HG03432 (cell line): ENCODE measurements around the gene CEP89.
"Not testable (repeated sequence)": the region's sequence is repeated elsewhere in the genome, so short reads cannot be mapped to it uniquely, and the experiment has no call there.

ENCODE experiments used
- ATAC-seq: cut with Tn5 transposase; IDR thresholded peaks from one replicate; pipeline ENCODE4 v1.9.1; 2021; ENCODE audit warnings: mild to moderate bottlenecking, moderate library complexity; ENCODE audit not compliant: unreplicated experiment

Gene CEP89

DNA sequence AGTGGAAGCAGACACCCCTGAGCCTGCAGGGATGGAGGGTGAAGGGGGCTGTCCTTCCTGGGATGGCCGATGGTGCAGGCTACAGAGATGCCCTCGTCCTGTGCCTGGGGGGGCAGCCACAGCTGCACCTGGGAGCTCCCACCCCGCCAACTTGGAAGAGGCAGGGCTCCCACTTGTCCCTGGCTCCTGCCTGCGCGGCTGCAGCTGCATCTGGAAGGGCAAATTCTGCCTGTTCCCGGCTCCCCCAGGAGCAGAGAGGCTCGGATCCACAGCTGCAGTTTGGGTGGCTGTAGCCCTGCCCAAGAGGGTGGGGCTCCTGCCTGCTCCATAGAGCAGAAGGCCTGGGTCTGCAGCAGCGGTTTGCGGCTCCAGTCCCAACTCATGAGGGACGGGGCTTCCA, 2.2 kb downstream of the CEP89 start:
- ATAC-seq, result no peak

DNA sequence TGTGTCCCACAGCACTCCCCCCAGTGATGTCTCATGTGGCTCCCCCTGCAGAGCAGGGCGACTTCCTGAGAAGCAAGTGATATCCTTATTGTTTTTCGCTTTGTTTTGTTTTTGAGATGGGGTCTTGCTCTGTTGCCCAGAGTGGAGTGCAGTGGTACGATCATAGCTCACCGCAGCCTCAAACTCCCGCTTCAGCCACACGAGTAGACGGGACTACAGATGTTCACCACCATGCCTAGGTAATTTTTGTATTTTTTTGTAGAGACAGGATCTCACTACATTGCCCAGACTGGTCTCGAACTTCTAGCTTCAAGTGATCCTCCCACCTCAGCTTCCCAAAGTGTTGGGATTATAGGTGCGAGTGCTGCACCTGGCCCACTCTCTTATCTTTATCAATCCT, 5.0 kb downstream of the CEP89 start:
- ATAC-seq, result no peak

DNA sequence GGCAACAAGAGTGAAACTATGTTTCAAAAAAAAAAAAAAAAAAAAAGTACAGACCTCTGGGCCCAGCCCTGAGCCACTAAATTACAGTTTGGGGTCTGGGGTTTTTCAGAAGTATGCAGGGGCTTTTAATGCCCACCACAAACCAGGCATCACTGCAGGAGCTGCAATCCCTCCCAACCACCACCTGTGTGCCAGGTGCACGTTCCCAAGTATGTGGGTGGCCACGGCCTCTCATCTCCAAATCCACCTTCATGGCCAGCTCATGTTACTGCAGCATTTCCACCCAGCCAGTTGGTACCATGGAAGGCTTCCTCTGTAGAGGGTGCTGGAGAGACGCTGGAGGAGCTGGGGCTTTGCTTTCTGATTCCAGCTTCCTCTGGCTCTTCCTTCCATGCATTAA, 26.5 kb downstream of the CEP89 start:
- no peak for ATAC-seq

DNA sequence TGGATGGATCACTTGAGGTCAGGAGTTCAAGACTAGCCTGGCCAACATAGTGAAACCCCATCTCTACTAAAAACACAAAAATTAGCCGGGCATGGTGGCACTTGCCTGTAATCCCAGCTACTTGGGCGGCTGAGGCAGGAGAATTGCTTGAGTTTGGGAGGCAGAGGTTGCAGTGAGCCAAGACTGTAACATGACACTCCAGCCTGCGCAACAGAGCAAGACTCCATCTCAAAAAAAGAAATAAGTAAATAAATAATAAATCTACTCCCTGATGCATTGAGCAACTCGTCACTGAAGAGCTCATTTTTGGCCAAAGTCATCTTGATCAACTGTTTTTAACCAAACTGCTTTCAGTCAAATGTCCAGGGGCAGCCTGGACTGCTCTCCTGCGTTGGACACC, 30.5 kb downstream of the CEP89 start:
- not testable (repeated sequence) for ATAC-seq

DNA sequence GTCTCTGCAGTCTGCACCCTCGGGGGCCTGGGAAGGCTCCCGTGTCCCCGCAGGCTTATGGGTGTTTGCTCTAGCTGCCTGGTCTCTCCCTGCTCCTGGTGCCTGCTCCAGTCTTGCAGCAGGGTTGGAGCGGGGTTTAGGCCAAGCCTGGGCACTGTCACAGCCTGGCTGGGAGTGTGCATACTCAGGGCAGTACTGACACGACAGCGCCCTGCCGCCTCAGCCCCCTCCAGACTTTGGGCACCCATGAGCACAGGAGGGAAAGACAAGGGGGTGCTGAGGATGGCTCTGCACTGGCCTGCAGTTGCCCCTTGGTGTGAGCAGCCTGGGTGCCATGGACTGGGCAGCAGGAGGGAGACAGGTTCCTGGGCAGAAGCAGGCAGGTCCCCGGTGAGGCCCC, 35.7 kb downstream of the CEP89 start:
- ATAC-seq, result no peak

DNA sequence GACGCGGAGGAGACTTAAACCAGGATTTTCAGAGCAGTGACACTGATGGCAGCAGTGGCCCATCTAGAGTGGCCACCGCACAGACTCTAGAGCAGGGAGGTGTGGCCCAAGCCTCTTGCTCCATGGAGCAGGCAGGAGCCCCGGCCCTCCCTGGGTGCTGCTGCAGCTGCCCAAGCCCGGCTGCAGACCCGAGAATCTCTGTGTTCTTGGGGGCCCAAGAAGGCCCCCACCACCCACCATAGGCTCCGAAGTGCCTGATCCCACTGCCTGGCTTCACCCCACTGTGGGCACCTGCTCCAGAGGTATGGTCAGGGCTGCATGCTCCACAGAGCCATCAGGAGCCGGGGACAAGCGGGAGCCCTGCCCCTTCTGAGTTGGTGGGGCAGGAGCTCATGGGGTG, 36.1 kb downstream of the CEP89 start:
- no peak for ATAC-seq

DNA sequence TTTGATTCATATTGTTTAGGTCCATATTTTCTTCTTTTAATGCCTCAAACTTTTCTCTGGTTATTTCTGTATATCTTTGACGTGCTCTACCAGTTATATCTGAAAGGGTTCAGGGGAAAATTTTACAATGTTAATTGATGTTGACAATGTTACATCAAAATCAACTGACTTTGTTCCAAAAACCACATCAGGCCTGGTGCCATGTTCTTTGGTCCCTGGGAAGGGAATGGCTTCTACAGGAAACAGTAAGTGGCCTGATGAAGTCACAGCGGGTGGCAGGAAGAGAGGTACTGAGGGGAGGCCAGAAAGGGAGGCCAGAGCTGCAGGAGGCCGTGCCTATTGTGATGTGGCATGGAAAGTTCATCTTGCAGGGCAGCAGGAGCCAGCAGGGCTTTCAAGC, 38.2 kb downstream of the CEP89 start:
- no peak for ATAC-seq

DNA sequence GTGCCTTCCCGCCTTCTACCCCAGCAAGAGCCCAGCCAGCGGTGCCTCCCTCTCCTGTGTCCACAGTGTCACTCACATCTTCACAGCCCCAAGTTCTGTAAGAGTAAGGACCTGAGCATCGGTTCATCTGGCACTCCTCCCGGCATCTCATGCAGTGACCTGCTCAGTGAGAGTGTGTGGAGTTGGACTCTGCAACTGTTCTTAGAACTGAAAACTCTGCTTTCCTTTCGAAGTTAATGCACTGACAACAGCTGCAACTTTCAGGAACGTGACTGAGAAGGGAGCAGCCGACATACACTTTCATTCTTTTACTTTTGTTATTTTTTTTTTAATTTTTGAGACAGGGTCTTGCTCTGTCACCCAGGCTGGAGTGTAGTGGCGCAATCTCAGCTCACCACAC, 41.2 kb downstream of the CEP89 start:
- ATAC-seq, result no peak

DNA sequence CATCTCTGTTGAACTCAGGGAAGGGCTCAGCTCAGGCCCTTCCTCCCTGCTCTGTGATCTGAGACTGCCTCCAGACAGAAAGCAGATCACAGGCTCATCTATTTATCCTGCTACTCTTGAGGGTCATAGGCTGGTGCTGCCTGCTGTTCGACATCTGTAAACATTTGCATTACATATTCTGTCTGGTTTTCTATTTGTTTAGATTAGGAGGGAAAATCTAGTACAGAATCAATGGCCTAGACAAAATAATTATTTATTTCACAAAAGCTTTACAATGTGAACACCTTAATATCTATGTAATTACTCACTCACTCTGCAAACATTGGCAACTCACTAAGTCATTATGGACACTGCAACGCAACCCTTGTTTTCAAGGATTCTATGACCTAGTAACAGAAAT, 43.0 kb downstream of the CEP89 start:
- ATAC-seq, result no peak

DNA sequence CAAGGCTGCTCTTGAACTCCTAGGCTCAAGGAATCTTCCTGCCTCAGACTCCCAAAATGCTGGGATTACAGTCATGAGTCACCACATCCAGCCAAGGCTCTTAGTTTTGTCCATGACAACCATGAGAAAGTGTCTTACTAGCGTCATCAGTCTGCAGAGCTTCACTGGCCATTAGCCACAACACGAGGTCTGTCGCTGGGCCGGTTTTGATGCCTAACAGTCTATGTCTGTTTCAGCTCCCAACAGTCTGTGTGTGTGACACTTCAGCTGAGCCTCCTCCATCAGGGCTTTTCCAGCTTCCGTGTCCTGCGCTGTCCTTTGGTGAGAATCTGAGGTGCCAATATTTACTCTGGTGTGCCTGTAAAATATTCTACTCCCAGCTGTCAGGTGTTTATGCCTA, 47.6 kb downstream of the CEP89 start:
- no peak for ATAC-seq

DNA sequence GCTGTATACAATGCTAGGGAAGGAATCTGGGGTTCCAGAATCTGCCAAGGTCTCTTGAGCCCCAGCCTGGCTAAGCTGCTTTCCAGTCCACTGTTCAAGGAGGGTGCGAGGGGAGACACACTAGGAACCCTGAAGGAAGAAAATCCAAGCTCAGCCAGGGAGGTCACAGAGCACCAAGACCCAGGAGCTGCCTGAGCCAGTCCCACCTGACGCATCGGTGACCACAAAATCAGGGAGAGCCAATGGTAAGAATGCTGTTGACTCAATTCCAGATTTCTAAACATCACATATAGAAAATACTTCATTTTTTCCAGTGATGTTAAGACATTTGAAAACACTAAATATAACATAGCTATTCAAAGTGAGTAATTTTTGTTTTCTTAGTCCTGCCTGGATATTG, 50.1 kb downstream of the CEP89 start:
- ATAC-seq, result no peak

DNA sequence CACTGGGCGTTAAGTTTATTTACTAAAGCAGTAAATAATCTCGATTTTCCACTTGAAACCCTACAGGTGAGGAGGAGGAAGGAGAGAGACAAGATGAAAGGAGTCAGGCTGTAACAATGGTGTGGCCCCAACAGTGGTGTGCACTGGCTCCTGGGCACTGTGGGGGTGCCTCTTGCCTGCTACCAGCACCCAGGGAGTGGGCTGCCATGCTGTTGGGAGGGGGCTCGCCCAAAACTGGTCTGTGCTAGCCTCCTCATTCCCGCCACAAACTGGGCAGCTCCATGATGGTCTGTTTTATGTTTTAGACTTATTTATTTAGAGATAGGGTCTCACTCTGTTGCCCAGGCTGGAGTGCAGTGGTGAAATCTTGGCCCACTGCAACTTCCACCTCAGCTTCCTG, 52.4 kb downstream of the CEP89 start:
- no peak for ATAC-seq

DNA sequence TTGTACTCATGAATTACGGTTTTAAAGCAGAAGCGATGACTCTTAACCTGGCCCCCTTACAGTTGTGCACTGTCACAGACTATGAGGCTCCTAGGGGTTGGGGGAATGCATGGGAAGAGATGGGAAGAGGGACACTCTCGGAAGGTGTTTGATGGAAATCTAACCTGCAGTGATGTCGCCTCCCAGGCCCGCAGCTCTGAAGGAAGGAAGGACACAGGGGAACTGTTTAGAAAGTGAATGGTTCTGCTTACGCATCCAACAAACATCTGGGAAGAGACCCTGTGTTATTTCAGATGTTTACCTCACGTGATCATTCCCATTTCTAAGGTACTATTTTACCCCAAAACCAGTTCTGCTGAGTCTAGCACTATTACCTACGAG, 54.2 kb downstream of the CEP89 start:
- no peak for ATAC-seq

DNA sequence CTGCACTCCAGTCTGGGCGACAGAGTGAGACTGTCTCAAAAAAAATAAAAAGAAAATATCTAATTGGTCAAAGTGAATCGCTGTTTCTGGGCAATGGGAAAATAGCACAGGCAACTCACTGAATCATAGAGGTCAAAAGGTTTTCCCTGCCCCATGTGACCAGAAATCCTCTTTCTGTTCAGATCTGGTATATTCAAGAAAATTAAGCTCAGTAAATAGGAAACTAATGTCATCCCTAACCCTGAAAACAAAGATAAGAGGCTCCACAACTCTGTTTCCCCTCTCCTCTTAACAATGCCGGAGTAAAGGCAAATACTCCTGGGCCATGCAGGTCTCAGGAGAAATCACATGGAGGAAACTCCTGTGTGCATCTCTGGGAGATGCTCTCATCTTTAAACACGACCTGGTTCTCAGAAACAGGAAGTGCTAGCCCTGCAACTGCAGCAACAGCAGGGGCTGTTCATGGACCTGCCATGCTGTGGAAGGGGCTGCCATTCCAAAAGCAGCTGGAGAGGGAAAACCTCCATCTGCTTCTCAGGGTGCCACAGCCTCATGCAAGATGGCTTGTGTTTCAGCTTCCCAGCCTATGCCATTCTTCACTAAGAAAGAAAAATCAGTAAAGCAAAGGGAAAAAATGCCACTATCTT, 54.7 kb downstream of the CEP89 start:
- ATAC-seq, result no peak

DNA sequence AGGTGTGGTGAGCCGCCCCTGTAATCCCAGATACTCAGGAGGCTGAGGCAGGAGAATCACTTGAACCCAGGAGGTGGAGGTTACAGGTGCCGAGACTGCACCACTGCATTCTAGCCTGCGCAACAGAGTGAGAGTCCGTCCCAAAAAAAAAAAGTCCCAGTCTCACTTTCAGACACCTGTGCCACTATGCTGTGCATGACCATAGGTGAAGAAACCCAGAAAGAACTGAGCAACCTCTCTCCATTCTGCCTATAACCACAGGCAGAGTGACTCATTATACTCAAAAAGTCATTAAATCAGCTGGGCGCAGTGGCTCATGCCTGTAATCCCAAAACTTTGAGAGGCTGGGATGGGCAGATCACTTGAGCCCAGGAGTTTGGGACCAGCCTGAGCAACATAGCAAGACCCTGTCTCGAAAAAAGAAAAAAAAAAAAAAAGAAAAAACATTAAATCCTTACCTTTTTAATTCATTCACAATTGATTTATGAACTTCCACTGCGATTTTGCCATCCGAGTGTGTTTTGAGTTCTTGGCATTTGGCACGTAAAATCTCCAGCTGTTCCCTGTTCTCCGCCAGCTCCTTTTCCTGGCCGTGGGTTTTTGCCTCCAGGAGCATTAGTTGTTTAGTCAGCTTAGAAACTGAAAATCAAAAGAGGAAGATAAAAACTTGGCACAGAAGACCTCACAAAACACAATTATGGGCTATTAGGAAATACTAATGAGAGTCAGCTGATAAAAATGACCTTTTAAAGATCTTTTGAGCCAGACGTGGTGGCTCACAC, 56.7 kb downstream of the CEP89 start:
- ATAC-seq, result no peak

DNA sequence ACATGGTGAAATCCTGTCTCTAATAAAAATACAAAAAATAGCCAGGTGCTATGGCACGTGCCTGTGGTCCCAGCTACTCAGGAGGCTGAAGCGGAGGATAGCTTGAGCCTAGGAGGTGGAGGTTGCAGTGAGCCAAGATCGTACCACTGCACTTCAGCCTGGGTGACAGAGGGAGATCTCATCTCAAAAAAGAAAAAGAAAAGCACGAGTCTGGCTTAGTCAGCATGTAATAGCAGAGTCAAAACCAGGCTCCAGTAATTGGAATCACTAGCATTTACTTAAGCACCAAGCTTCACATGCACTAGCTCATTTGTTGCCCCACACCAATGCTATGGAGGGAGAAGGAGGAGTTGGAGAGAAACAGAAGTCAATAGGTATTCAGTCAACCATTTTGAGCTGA, 60.3 kb downstream of the CEP89 start:
- ATAC-seq, result no peak

DNA sequence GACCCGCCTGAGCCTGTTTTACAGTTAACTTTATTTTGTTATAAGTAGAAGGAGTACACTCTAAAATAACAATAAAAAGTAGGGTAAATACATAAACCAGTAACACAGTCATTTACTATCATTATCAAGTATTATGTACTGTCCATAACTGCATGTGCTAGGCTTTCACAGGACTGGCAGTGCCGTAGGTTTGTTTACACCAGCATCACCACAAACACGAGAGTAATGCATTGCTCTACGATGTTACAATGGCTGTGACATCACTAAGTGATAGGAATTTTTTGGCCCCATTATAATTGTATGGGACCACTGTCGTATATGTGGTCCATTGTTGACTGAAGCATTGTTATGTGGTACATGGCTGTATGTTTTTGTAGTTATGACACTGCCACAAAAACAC, 60.9 kb downstream of the CEP89 start:
- ATAC-seq, result no peak

DNA sequence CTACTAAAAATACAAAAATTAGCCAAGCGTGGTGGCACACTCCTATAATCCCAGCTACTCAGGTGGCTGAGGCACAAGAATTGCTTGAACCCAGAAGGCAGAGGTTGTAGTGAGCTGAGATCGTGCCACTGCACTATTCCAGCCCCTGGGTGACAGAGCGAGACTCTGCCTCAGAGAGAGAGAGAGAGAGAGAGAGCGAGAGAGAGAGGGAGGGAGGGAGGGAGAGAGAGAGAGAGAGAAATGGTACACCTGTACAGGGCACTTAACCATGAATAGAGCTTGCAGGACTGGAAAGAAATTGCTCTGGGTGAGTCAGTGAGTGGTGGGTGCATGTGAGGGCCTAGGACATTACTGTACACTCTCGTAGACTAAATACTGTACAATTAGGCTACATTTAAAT, 61.7 kb downstream of the CEP89 start:
- no peak for ATAC-seq

DNA sequence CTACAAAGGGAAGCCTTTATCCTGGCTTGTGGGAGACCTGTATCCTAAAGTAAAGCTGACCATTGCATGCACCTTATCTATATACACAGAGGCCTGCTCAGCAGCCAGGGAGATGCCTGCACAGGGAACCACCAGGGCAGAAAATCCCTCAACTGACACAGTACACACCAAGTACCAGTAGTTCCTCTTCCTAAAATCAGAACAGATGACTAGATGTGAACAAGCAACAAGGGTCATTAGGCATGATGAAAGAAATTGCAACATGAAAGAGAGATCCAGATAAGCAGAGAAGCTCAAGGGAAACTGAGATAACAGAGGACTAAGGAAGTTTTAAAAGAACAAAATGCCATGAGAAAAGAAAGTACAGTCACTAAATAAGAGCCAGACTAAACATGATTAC, 62.5 kb downstream of the CEP89 start:
- ATAC-seq, result no peak

DNA sequence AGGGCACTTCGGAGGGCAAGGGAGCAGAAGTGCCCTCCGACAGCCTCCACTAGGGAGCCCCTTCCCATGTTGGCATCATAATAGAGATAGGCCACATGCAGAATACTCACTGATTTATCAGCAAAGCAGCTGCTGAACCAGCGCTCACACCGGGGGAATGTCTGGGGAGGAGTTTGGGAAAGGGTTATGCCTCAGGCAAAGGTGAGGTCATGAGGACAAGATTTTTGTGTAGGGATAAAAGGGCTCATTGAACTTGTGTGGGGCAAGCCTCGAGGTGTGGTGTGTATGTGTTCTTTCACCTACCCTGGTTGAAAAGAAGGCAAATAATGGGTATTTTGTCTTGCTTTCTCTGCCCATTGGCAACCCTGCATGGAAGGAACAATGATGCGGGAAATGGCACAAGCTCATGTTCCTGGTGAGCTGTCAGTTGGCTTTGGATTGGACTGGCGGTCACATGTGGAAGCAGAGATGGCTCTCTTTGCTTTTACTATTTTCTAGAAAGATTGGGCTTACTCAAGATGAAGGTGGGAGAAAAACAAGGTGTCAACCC, 63.0 kb downstream of the CEP89 start:
- ATAC-seq, result no peak

DNA sequence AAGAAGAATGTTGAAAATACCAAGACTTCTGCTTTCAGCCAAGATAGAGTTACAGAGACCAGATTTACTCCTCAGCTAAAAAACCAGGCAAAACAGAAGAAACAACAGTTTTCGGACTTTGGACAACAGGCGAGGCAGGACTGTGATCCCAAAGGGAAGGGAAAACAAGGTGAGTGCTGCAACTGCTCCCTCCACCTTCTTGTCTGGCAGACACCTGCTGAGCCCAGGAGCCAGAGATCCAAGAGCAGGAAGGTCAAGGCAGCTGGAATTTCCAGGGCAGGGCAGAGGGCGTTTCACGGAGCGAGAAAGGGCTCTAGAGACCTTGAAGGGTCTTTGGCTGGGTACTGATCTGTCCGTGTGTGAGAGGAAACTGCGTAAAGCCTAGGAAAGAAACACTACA, 69.3 kb downstream of the CEP89 start:
- no peak for ATAC-seq

DNA sequence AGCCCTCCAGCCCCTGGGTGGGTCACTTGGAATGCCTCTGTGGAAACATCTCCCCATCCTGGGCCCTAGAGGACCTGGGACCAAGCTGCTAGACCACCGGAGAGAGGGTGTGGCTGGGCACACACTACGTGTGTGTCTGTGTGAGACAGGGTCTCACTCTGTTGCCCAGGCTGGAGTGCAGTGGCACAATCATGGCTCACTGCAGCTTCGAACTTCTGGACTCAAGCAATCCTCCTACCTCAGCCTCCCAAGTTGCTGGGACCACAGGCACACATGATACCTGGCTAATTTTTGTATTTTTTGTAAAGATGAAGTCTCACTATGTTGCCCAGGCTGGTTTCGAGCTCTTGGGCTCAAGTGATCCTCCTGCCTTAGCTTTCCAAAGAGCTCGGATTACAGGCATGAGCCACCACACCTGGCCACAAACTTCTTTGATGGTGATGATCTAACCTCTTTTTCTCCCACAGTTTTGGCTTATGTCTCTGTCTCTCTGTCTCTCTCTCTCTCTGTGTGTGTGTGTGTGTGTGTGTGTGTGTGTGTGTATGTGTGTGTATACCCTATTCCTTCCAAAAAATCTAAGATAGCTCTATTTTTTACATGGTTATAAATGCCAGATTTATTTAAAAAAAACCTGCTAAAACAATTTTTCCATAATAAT, 70.1 kb downstream of the CEP89 start:
- no peak for ATAC-seq
